Measurements from ENCODE around the gene ZNF655.

ZNF655 gene

GRCh38 chr7:99551767-99552463 is 6.5 kb upstream of the ZNF655 start, which contains the start of gene FAM200A:
TSS of gene FAM200A (minus strand) at chr7:99552114. CDS start at chr7:99548407, 3,707 bp downstream.
- no peak within 1 kb of the TSS for H3K27ac ChIP-seq
- TF ChIP-seq CTCF (IDR thresholded peaks at IDR 0.05) (no peak), ZFX (IDR thresholded peaks at IDR 0.05; ENCODE audit: borderline replicate concordance) (no peak)

- no peak for TF ChIP-seq ZFX (IDR thresholded peaks at IDR 0.05; ENCODE audit: borderline replicate concordance)
- no peak for TF ChIP-seq CTCF (IDR thresholded peaks at IDR 0.05)
- no peak overlapping the region for H3K27ac ChIP-seq
Observed at GRCh38 chr7:99553039-99553438, 5.4 kb upstream of the ZNF655 start.

- H3K27ac ChIP-seq = no peak overlapping the region
- no peak for TF ChIP-seq CTCF (IDR thresholded peaks at IDR 0.05)
- TF ChIP-seq ZFX (IDR thresholded peaks at IDR 0.05; ENCODE audit: borderline replicate concordance) = no peak
Observed at GRCh38 chr7:99554939-99555338, 3.5 kb upstream of the ZNF655 start.

- TF ChIP-seq CTCF (IDR thresholded peaks at IDR 0.05) (no peak), ZFX (IDR thresholded peaks at IDR 0.05; ENCODE audit: borderline replicate concordance) (no peak)
- no peak overlapping the region for H3K27ac ChIP-seq
Observed at GRCh38 chr7:99557196-99557607, 1.2 kb upstream of the ZNF655 start.

- H3K27ac ChIP-seq = no peak overlapping the region
- TF ChIP-seq CTCF (IDR thresholded peaks at IDR 0.05) = no peak
- no peak for TF ChIP-seq ZFX (IDR thresholded peaks at IDR 0.05; ENCODE audit: borderline replicate concordance)
Observed at GRCh38 chr7:99557940-99558305, 519 bp upstream of the ZNF655 start.

- TF ChIP-seq CTCF (IDR thresholded peaks at IDR 0.05) (no peak), ZFX (IDR thresholded peaks at IDR 0.05; ENCODE audit: borderline replicate concordance) (no peak)
- no peak overlapping the region for H3K27ac ChIP-seq
Observed at GRCh38 chr7:99559175-99559915, 903 bp downstream of the ZNF655 start.

Measured in 22Rv1 (cell line).